ENCODE data around the gene CHIC2.

- TF ChIP-seq, protein P1, sequence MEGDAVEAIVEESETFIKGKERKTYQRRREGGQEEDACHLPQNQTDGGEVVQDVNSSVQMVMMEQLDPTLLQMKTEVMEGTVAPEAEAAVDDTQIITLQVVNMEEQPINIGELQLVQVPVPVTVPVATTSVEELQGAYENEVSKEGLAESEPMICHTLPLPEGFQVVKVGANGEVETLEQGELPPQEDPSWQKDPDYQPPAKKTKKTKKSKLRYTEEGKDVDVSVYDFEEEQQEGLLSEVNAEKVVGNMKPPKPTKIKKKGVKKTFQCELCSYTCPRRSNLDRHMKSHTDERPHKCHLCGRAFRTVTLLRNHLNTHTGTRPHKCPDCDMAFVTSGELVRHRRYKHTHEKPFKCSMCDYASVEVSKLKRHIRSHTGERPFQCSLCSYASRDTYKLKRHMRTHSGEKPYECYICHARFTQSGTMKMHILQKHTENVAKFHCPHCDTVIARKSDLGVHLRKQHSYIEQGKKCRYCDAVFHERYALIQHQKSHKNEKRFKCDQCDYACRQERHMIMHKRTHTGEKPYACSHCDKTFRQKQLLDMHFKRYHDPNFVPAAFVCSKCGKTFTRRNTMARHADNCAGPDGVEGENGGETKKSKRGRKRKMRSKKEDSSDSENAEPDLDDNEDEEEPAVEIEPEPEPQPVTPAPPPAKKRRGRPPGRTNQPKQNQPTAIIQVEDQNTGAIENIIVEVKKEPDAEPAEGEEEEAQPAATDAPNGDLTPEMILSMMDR (optimal IDR thresholded peaks at IDR 0.05 in 1 of 3, IDR thresholded peaks at IDR 0.05 in 1 of 3, conservative IDR thresholded peaks at IDR 0.05 in 1 of 3; ENCODE audit: extremely low read depth in 1 of 3, insufficient read depth in 2 of 3, low read length in 3 of 3) = no peak
- TF ChIP-seq EZH2 (IDR thresholded peaks at IDR 0.05; ENCODE audit: low read length) = no peak
Observed at GRCh38 chr4:54073271-54073880, 9.0 kb upstream of the CHIC2 start.
